ENCODE measurements around the gene DUSP8.

Gene DUSP8

GRCh38 chr11:1564535-1565172, 7.4 kb downstream of the DUSP8 start:
- DNase-seq, result no peak

- DNase-seq, result no peak
Observed at GRCh38 chr11:1563697-1564534, 8.2 kb downstream of the DUSP8 start.

GRCh38 chr11:1563149-1563638, 8.9 kb downstream of the DUSP8 start:
- DNase-seq, result no peak

DNA sequence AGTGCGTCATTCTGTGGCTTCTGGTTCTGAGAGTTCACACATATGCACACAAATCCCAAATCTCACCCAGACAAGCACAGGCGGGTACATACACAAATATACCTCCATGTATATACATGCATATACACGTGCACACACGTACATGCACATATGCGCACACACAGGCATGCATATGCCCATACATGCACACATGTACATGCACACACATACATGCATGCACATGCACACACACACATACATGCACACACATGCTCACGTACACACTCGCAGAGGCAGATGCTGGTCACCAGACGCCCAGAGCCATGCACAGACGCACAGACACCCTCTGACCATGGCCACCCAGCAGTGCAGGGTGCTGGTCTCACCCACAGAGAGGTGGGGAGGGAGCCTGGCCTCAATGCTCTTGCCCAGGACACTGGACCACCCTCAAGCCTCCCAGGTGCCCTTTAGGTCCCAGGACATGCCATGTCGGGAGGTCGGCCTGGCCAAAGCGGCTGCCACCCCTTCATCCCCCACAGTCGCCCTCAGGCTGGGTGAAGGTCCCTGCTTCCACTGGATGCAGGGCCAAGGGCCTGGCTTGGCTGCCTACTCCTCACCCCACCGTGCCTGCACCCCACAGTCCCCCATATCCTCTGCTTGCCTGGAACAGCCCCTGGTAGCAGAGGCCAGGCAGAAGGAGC, 9.5 kb downstream of the DUSP8 start:
- DNase-seq, result no peak

DNA sequence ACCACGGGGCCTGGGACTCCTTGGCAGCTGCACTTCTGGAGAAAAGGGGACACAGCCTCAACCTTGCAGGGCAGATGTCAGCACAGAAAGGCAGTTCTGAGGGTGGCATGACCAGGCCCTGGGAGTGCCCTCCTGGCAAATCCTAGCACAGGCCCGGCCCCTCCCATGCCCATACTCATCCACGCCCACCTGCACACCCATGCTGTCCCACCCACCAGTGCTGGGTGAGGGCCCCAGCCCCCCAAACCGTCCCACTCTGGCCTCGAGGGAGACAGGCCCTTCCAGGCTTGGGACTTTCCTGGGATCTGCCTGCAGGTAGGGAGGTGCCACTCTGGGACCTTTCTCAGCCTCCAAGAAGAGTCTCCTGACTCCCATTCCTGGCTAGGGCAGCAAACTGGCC, 10.1 kb downstream of the DUSP8 start:
- DNase-seq, result no peak

DNA sequence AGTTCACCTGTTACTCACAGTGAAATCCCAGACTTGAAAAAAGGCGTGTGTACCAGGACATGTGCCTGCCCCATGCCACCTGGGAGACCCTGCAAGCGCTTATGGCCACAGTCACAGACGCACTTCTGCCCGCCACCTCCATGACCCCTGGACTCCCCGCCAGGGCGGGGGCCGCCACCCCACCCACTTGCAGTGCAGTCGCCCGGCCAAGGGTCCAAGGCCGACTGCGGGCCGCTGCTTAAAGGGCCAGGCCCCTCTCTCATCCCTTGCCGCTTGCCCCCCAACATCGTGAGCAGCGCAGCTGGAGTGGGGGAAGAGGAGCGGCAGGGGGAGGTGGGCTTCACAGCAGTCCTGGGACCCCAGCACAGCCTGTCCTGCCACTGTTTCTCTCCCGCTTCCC, 10.8 kb downstream of the DUSP8 start:
- DNase-seq, result no peak

DNA sequence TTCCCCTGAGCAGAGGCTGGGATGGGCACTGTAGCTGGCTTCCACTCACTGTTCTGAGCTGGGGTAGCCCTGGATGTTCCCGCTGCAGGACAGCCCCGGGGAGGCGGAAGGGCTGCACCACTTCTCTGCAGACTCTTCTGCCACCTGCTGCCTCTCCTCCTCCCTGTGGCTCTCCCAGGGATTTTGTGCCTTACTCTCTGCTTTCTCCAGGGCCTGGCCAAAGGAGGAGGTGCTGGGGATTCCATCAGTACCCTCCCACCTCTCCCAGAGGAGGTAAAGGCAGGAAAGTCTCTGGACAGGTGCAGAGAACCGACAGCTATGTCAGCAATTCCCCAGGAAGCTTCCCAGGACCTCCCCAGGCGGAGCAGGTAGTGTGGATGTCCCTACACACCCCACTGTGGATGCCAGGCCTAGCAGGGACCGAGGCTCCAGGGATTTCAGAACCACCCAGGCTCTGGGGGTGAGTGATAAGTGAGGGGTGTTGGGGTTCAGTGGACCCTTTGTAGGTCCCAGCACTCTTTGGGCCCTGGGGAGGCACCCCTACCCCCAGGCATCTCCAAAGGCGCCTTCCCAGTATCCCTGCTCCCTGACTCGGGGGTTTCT, 11.3 kb downstream of the DUSP8 start:
- no peak for DNase-seq

DNA sequence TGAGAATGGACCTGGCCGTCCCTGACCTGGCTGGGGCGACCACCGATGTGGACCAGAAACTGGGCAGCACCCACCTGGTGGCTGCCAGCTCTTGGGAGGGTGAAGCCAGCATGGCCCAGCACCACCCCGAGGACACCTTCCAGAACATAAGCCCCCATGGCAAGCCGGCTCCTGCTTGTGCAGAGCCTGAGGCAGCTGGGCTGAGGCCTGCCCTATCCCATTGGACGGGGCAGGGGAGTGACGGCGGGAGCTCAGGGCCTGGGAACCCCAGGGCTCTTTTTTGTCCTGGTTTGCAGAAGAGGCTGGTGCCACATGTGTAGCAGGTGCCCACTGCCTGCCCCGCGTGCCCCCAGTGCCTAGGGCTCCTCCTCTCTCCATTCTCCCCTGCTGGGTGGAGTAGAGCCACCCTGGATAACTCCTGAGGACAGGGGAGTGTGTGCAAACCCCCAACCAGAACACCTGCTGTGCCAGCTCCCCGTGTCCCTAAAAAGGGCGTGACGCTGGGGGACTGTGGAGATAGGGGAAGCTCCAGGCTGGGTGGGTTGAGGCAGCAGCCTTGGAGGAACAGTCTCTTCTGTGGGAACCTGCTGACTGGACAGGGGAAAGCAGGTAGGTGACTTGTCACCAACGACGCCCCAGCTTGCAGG, 11.9 kb downstream of the DUSP8 start:
- no peak for DNase-seq

DNA sequence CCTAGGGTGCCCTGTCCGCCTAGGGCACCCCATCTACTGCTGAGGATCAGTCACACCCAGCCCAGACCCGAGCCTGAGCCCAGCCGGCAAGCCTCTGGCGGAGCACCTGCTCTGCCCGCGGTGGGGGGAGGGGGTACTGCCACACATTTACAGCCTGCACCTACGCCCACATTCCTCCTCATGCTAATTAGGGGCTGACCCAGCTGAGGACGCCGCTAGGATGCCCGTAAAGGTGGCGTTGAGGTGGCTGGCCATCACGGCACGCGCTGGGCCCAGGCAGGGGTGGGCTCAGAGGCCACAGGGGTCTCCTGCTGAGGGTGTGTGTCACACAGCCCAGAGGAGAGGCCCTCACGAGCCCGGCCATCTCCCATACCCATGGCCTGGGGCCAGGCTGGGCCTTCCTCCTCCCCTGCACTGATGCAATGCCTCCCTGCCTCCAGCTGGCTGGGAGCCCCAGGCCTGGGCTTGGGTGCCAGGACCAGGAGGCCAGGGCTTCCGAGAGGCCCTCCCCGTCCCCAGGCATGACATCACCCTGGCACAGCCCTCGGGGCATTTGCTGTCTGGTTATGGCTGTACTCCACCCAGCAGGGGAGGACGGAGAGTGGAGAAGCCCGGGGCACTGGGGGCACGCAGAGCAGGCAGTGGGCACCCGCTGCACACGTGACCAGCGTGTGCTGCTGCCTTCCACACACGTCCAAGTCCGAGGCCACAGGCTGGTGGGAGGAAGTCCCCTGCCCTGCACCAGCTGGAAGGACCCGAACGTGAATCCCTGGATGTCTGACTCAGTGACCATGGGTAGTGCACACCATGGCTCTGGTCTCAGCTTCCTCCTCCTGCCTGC, 12.7 kb downstream of the DUSP8 start:
- no peak for DNase-seq

DNA sequence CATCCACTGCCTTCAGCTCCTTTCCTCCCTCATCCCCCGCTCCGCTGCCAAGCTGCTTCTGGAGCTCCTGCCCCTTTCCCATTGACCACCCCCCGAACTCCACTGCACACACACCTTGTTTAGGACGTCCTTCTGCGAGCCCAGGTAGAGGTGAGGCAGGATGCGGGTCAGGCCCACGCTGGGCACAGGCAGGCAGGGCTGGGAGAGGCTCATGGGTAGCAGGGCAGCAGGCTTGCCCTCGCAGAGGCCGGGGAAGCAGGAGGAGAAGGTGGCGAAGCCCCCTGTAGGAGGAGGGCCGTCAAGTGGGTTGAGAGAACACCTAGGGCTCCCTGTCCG, 13.3 kb downstream of the DUSP8 start:
- DNase-seq, result no peak

DNA sequence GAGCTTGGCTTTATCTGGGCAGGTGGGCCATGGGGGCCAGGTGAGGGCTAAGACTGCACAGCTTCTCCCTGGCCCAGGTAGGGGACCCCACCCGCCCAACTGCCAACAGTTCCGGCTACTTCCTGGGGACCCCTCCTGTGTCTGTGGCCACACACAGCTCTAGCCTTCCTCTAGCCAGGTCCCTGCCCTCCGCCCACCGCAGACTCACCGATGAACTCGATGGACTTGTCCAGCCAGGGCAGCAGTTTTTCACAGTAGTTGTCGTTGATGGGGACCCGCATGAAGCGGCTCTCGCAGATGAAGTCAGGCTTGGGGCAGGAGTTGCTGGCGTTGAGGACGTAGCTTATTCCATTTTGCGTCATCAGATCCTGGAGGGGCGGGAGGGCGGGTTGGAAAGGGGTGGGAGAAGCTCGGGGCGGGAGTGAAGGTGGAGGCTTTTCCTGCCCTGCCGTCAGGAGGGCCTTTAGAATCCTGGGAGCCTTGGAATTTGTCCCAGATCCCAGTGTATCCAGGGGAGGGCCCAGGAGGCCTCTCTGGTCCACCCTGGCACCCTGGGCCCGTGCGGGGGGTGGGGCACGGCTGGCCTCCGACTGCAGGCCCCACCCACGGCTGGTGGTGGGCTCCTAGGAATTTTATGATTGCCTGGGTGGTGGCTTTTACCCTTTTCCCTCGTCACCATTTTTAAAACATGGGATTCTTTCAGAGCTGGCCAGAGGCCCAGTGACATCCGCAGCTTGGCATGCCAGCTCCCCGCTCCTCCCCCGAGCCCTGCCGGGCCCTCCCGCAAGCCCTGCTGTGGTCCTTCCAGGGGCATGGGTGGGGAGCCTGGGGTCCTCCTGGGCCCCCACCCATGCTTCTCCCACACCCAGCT, 13.9 kb downstream of the DUSP8 start:
- DNase-seq, result no peak

DNA sequence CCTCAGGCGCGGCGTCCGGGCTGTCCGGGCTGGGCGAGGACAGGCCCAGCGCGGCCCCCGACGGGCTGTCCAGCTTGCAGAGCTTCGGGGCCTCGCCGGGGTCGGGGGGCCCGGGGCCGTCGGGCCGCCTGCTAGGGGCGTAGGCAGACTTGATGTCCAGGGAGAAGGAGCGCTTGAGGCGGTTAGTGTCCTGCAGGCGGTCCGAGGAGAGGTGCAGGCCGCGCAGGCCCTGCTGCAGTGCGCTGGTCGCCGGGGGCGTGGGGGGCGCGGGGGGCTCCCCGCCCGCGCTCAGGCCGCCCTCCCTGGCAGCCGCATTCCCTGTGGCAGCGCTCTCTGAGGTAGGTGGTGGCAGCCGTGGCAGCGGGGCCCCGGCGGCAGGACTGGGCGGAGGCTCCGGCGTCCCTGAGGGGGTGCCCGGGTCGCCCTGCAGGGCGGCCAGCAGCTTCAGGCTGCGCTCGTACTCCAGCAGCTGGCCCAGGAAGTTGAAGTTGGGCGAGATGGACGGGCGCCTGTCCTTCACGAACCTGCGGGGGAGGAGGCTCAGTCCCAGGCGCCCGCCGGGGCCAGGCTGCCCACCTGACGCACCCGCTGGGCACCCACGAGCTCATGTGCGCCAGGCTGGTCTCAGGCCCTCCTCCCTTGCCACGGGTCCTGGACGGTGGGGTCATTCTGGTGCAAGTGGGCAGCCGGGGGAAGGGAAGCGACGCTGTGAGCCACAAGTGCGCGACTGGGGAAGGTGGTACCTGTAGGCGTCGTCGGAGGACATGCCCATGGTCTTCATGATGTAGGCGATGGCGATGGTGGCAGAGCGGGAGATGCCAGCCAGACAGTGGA, 14.8 kb downstream of the DUSP8 start:
- no peak for DNase-seq

DNA sequence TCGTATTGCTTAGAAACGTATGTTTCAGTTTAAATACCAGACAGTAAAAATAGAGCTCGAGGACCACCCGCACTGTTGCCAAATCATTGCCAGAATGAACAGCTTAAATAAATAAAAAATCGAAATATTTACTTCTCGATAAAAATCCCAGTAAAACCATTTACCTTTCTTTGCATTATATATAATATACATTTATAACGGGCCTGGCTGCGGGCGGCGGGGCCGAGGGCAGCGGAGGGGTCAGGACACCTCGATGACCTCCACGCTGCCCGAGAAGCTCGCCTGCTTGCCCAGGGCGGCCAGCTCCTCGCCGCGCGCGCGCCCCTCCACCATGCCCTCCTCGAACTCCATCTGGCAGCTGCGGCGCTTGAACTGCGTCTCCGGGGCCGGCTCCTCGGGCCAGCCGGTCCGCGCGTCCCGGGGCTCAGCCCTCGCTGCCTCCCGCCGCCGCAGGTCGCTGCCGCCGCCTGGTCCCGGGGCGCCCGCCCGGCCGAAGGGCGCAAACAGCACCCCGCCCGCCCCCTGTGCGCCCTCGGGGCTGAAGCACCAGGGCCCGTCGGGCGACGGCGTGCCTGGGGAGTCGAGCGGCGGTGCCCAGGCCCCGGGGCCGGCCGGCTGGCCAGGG, 15.7 kb downstream of the DUSP8 start:
- no peak for DNase-seq

- no peak for DNase-seq
Observed at GRCh38 chr11:1555713-1556153, 16.3 kb downstream of the DUSP8 start.

- DNase-seq, result no peak
Observed at GRCh38 chr11:1554981-1555712, 16.9 kb downstream of the DUSP8 start.

- DNase-seq, result no peak
Observed at GRCh38 chr11:1553808-1554594, 18.1 kb downstream of the DUSP8 start.

DNA sequence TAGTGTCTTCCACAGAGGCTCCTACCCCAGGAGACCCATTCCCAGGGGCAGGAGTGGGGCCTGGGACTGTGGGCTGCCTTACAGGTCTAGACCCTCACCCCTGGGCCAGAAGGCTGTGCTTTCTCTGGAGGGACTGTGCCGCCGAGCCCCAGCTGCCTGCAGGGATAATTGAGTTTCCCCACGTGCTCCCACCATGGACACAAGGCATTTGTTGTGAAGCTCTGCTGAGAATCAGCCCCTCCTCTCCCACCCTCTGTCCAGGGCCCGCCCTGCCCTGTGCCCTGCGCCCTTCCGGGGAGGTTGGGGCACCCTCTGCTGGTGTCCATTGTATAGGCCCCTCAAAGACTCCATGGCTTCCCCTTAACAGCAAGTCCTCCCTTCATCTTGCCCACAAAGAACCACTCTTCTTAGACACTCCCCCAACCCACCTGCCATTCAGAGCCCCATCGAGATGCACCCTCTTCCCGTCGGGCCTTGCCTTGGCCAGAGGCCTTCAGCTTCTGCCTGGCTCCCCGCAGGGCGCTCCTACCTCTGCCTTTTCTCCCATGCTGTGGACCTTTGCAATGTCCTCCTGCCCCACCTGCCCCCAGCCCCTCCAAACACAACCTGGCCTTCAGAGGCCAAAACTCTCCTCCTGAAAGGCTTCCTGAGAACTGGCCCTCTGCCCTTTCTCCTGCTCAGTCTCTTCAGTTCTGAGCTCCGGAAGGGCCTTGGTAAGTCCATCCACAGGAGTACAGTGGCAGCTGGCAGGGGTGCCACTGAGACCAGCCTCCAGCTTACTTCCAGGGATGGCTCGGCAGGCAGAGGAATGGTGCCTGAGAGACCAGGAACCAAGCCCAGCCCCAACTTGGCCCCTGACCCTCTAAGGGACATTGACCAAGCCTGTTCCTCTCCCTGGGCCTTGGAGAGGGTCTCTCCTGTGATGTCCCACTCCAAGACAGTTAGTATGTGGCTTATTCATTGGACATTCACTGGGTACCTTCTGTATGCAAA, 22.4 kb downstream of the DUSP8 start:
- DNase-seq, result no peak
